IPS-18a (cell line): ENCODE data around the gene RPL37A.
A peak's percentile ranks its signal among the peaks of the same experiment; 100 is the strongest.

Experiments
- H3K27ac ChIP-seq: one replicate; pipeline ENCODE4 v1.5.1; 2013; ENCODE audit warnings: low read length
- H3K27me3 ChIP-seq: one replicate; pipeline ENCODE4 v1.6.1; 2013; ENCODE audit warnings: mild to moderate bottlenecking, low read length; ENCODE audit not compliant: control insufficient read depth, insufficient read depth
- H3K36me3 ChIP-seq: one replicate; pipeline ENCODE4 v1.6.1; 2013; ENCODE audit warnings: low read depth, low read length; ENCODE audit not compliant: control insufficient read depth
- H3K4me1 ChIP-seq: one replicate; pipeline ENCODE4 v1.6.1; 2013; ENCODE audit warnings: low read depth, low read length; ENCODE audit not compliant: control insufficient read depth
- H3K4me3 ChIP-seq: one replicate; pipeline ENCODE4 v1.5.1; 2013; ENCODE audit warnings: low read length
- H3K9ac ChIP-seq: one replicate; pipeline ENCODE4 v1.6.1; 2013; ENCODE audit warnings: mild to moderate bottlenecking, low read length, moderate library complexity
- H3K9me3 ChIP-seq: one replicate; pipeline ENCODE4 v1.6.1; 2013; ENCODE audit warnings: low read depth, low read length; ENCODE audit not compliant: control insufficient read depth

Gene RPL37A

GRCh38 chr2:216491793-216492596 is 6.6 kb upstream of the RPL37A start:
- Histone ChIP-seq H3K27me3 (no peaks in the 10 kb centered on the region), H3K9ac (no peak overlapping the region), H3K27ac (no peak overlapping the region), H3K9me3 (no peaks in the 10 kb centered on the region), H3K4me1 (no peaks in the 10 kb centered on the region), H3K36me3 (no peaks in the 10 kb centered on the region), H3K4me3 (no peak overlapping the region)

GRCh38 chr2:216492597-216493333 is 5.9 kb upstream of the RPL37A start:
- H3K36me3 ChIP-seq: no peaks in the 10 kb centered on the region
- no peak overlapping the region for H3K9ac ChIP-seq
- no peaks in the 10 kb centered on the region for H3K4me1 ChIP-seq
- no peak overlapping the region for H3K4me3 ChIP-seq
- no peaks in the 10 kb centered on the region for H3K27me3 ChIP-seq
- no peaks in the 10 kb centered on the region for H3K9me3 ChIP-seq
- H3K27ac ChIP-seq: no peak overlapping the region

- H3K27ac ChIP-seq: no peak overlapping the region
- H3K4me1 ChIP-seq: no peaks in the 10 kb centered on the region
- H3K27me3 ChIP-seq: no peaks in the 10 kb centered on the region
- no peaks in the 10 kb centered on the region for H3K9me3 ChIP-seq
- H3K4me3 ChIP-seq: no peak overlapping the region
- no peak overlapping the region for H3K9ac ChIP-seq
- no peaks in the 10 kb centered on the region for H3K36me3 ChIP-seq
Measured at GRCh38 chr2:216493334-216493685, 5.3 kb upstream of the RPL37A start.

- no peaks in the 10 kb centered on the region for H3K27me3 ChIP-seq
- H3K9ac ChIP-seq: no peak overlapping the region
- peaks cover 15% of the 10 kb centered on the region for H3K36me3 ChIP-seq
- H3K4me3 ChIP-seq: no peak overlapping the region
- H3K27ac ChIP-seq: no peak overlapping the region
- no peaks in the 10 kb centered on the region for H3K9me3 ChIP-seq
- peaks cover 7% of the 10 kb centered on the region for H3K4me1 ChIP-seq
Measured at GRCh38 chr2:216495656-216496055, 3.0 kb upstream of the RPL37A start.

- H3K36me3 ChIP-seq: peaks cover 34% of the 10 kb centered on the region
- no peak overlapping the region for H3K27ac ChIP-seq
- no peaks in the 10 kb centered on the region for H3K9me3 ChIP-seq
- no peaks in the 10 kb centered on the region for H3K27me3 ChIP-seq
- peak overlapping the region; percentile 96 for H3K4me3 ChIP-seq
- peaks cover 16% of the 10 kb centered on the region for H3K4me1 ChIP-seq
- H3K9ac ChIP-seq: no peak overlapping the region
Measured at GRCh38 chr2:216497382-216498069, 1.1 kb upstream of the RPL37A start.

GRCh38 chr2:216498070-216498378 is 620 bp upstream of the RPL37A start:
- Histone ChIP-seq H3K27ac (peak overlapping the region; percentile 62), H3K4me1 (peaks cover 16% of the 10 kb centered on the region), H3K27me3 (no peaks in the 10 kb centered on the region), H3K9me3 (no peaks in the 10 kb centered on the region), H3K4me3 (peak overlapping the region; percentile 96), H3K36me3 (peaks cover 39% of the 10 kb centered on the region), H3K9ac (peak overlapping the region; percentile 97)

- no peaks in the 10 kb centered on the region for H3K27me3 ChIP-seq
- H3K4me3 ChIP-seq: peak overlapping the region; percentile 96
- peak overlapping the region; percentile 72 for H3K27ac ChIP-seq
- peaks cover 16% of the 10 kb centered on the region for H3K4me1 ChIP-seq
- peaks cover 56% of the 10 kb centered on the region for H3K36me3 ChIP-seq
- no peaks in the 10 kb centered on the region for H3K9me3 ChIP-seq
- peak overlapping the region; percentile 97 for H3K9ac ChIP-seq
Measured at GRCh38 chr2:216499641-216500218, 1.1 kb downstream of the RPL37A start.

GRCh38 chr2:216500572-216500971 is 1.9 kb downstream of the RPL37A start:
- Histone ChIP-seq H3K27me3 (no peaks in the 10 kb centered on the region), H3K36me3 (peaks cover 61% of the 10 kb centered on the region), H3K27ac (no peak overlapping the region), H3K9me3 (no peaks in the 10 kb centered on the region), H3K4me3 (peak overlapping the region; percentile 96), H3K9ac (peak overlapping the region; percentile 97), H3K4me1 (peaks cover 16% of the 10 kb centered on the region)

- H3K4me1 ChIP-seq: peaks cover 16% of the 10 kb centered on the region
- no peak overlapping the region for H3K9ac ChIP-seq
- peaks cover 61% of the 10 kb centered on the region for H3K36me3 ChIP-seq
- no peaks in the 10 kb centered on the region for H3K27me3 ChIP-seq
- H3K27ac ChIP-seq: no peak overlapping the region
- H3K4me3 ChIP-seq: no peak overlapping the region
- H3K9me3 ChIP-seq: no peaks in the 10 kb centered on the region
Measured at GRCh38 chr2:216501854-216502253, 3.2 kb downstream of the RPL37A start.

GRCh38 chr2:216502381-216503158 is 3.9 kb downstream of the RPL37A start:
- Histone ChIP-seq H3K36me3 (peaks cover 61% of the 10 kb centered on the region), H3K9ac (no peak overlapping the region), H3K27me3 (no peaks in the 10 kb centered on the region), H3K9me3 (no peaks in the 10 kb centered on the region), H3K4me3 (no peak overlapping the region), H3K4me1 (peaks cover 16% of the 10 kb centered on the region), H3K27ac (no peak overlapping the region)

GRCh38 chr2:216503159-216503629 is 4.5 kb downstream of the RPL37A start:
- peaks cover 61% of the 10 kb centered on the region for H3K36me3 ChIP-seq
- H3K9me3 ChIP-seq: no peaks in the 10 kb centered on the region
- H3K27ac ChIP-seq: no peak overlapping the region
- no peaks in the 10 kb centered on the region for H3K27me3 ChIP-seq
- H3K4me1 ChIP-seq: peaks cover 16% of the 10 kb centered on the region
- H3K4me3 ChIP-seq: no peak overlapping the region
- H3K9ac ChIP-seq: no peak overlapping the region
